Measurements from ENCODE around the gene SSBP1. TPM values are rescaled to one million over a fixed set of nuclear protein-coding genes. Genes with fewer than 3 reads are reported as not detected.
A peak's percentile ranks its signal among the peaks of the same experiment; 100 is the strongest.
"Not testable (repeated sequence)": the region's sequence is repeated elsewhere in the genome, so short reads cannot be mapped to it uniquely, and the experiment has no call there.

Gene SSBP1
- total RNA-seq, 1 donor from 2014 or later, result 74.4 TPM

GRCh38 chr7:141763797-141764196, 25.6 kb downstream of the SSBP1 start, which contains the start of gene TAS2R3:
Gene TAS2R3 (plus strand): TSS chr7:141764097. CDS start chr7:141764159, 62 bp downstream.
- no peak for DNase-seq (ENCODE audit: extremely low spot score in 2 of 2)
- Histone ChIP-seq H3K4me1 (no peaks in the 10 kb centered on the region), H3K27me3 (no peaks in the 10 kb centered on the region), H3K27ac (no peak within 1 kb of the TSS), H3K9me3 (no peaks in the 10 kb centered on the region), H3K4me3 (no peak within 1 kb of the TSS), H3K36me3 (peaks cover 0 to 25% of the 10 kb centered on the region in 2 donors)
- intact Hi-C loops (cut with DNase I), result no loop called here
- no peak for TF ChIP-seq POLR2AphosphoS5 (IDR thresholded peaks at IDR 0.05; ENCODE audit: insufficient read depth in 1 of 2, low read depth in 1 of 2)
- no peak for TF ChIP-seq CTCF (IDR thresholded peaks at IDR 0.05)
- no peak for TF ChIP-seq POLR2A (IDR thresholded peaks at IDR 0.05)

- H3K36me3 ChIP-seq; DNase-seq (ENCODE audit: extremely low spot score in 2 of 2); intact Hi-C loops (cut with DNase I); H3K27ac ChIP-seq; H3K9me3 ChIP-seq; H3K4me1 ChIP-seq; H3K4me3 ChIP-seq; H3K27me3 ChIP-seq: not testable (repeated sequence)
Observed at GRCh38 chr7:141770083-141770583, 32.0 kb downstream of the SSBP1 start.

GRCh38 chr7:141776374-141776773, 38.2 kb downstream of the SSBP1 start, which contains the start of gene TAS2R4:
Gene TAS2R4 (plus strand): TSS chr7:141776674. CDS start chr7:141778489, 1,815 bp downstream.
- Histone ChIP-seq H3K27ac (no peak within 1 kb of the TSS), H3K4me3 (no peak within 1 kb of the TSS), H3K36me3 (peaks cover 0 to 13% of the 10 kb centered on the region in 2 donors), H3K27me3 (no peaks in the 10 kb centered on the region), H3K4me1 (no peaks in the 10 kb centered on the region), H3K9me3 (no peaks in the 10 kb centered on the region)
- intact Hi-C loops (cut with DNase I), result no loop called here
- TF ChIP-seq POLR2AphosphoS5 (IDR thresholded peaks at IDR 0.05; ENCODE audit: insufficient read depth in 1 of 2, low read depth in 1 of 2) (no peak), CTCF (IDR thresholded peaks at IDR 0.05) (no peak), POLR2A (IDR thresholded peaks at IDR 0.05) (no peak)
- no peak for DNase-seq (ENCODE audit: extremely low spot score in 2 of 2)

- no peak overlapping the region for H3K27ac ChIP-seq
- no peak for DNase-seq (ENCODE audit: extremely low spot score in 2 of 2)
- intact Hi-C loops (cut with DNase I), result no loop called here
- no peaks in the 10 kb centered on the region for H3K27me3 ChIP-seq
- H3K9me3 ChIP-seq, result no peaks in the 10 kb centered on the region
- no peaks in the 10 kb centered on the region for H3K4me1 ChIP-seq
- H3K4me3 ChIP-seq, result no peak overlapping the region
- TF ChIP-seq CTCF (IDR thresholded peaks at IDR 0.05) (peak in 2 of 3 experiments; percentile 6 to 25), POLR2AphosphoS5 (IDR thresholded peaks at IDR 0.05; ENCODE audit: insufficient read depth in 1 of 2, low read depth in 1 of 2) (no peak)
- no peaks in the 10 kb centered on the region for H3K36me3 ChIP-seq
Observed at GRCh38 chr7:141785706-141786552, 47.8 kb downstream of the SSBP1 start.

GRCh38 chr7:141788296-141788695, 50.1 kb downstream of the SSBP1 start:
- no peak for DNase-seq (ENCODE audit: extremely low spot score in 2 of 2)
- H3K4me3 ChIP-seq, result no peak overlapping the region
- no peaks in the 10 kb centered on the region for H3K9me3 ChIP-seq
- no peak overlapping the region for H3K27ac ChIP-seq
- H3K36me3 ChIP-seq, result no peaks in the 10 kb centered on the region
- intact Hi-C loops (cut with DNase I), result no loop called here
- no peaks in the 10 kb centered on the region for H3K4me1 ChIP-seq
- H3K27me3 ChIP-seq, result no peaks in the 10 kb centered on the region
- no peak for TF ChIP-seq POLR2A (IDR thresholded peaks at IDR 0.05)

GRCh38 chr7:141789917-141790316, 51.8 kb downstream of the SSBP1 start, which contains the start of gene TAS2R5:
Gene TAS2R5 (plus strand): TSS chr7:141790217. CDS start chr7:141790362, 145 bp downstream.
- H3K27ac ChIP-seq, result no peak within 1 kb of the TSS
- intact Hi-C loops (cut with DNase I), result no loop called here
- H3K9me3 ChIP-seq, result no peaks in the 10 kb centered on the region
- H3K4me3 ChIP-seq, result no peak within 1 kb of the TSS
- TF ChIP-seq CTCF (IDR thresholded peaks at IDR 0.05), result no peak
- no peak for TF ChIP-seq POLR2AphosphoS5 (IDR thresholded peaks at IDR 0.05; ENCODE audit: insufficient read depth in 1 of 2, low read depth in 1 of 2)
- TF ChIP-seq POLR2A (IDR thresholded peaks at IDR 0.05), result no peak
- H3K4me1 ChIP-seq, result no peaks in the 10 kb centered on the region
- H3K36me3 ChIP-seq, result no peaks in the 10 kb centered on the region
- no peak for DNase-seq (ENCODE audit: extremely low spot score in 2 of 2)
- no peaks in the 10 kb centered on the region for H3K27me3 ChIP-seq
